ENCODE data around the gene STRN3.
"Not testable (repeated sequence)": the region's sequence is repeated elsewhere in the genome, so short reads cannot be mapped to it uniquely, and the experiment has no call there.

Gene STRN3

GRCh38 chr14:31051023-31051422 is 24.8 kb upstream of the STRN3 start:
- Mint-ChIP-seq H3K4me1 (ENCODE audit: low read depth) (peaks cover 14% of the 10 kb centered on the region), H3K27ac (peak overlapping the region; percentile 24), H3K36me3 (ENCODE audit: low read depth) (no peaks in the 10 kb centered on the region), H3K4me3 (no peak overlapping the region), H3K27me3 (no peaks in the 10 kb centered on the region), H3K9me3 (no peaks in the 10 kb centered on the region)
- intact Hi-C loops (cut with micrococcal nuclease) = no loop called here

DNA sequence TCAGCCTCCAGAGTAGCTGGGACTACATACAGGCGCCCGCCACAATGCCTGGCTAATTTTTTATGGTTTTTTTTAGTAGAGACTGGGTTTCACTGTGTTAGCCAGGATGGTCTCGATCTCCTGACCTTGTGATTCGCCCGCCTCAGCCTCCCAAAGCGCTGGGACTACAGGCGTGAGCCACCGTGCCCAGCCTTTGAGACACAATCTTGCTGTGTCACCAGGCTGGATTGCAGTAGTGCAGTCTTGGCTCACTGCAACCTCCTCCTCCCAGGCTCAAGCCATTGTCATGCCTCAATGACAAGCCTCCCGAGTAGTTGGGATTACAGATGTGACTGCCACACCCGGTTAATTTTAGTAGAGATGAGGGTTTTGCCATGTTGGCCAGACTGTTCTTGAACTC is 21.3 kb upstream of the STRN3 start:
- no peaks in the 10 kb centered on the region for H3K36me3 Mint-ChIP-seq (ENCODE audit: low read depth)
- H3K27ac Mint-ChIP-seq = peak overlapping the region; percentile 2
- no peak overlapping the region for H3K4me3 Mint-ChIP-seq
- H3K9me3 Mint-ChIP-seq = no peaks in the 10 kb centered on the region
- H3K27me3 Mint-ChIP-seq = no peaks in the 10 kb centered on the region
- peaks cover 14% of the 10 kb centered on the region for H3K4me1 Mint-ChIP-seq (ENCODE audit: low read depth)
- intact Hi-C loops (cut with micrococcal nuclease) = no loop called here

DNA sequence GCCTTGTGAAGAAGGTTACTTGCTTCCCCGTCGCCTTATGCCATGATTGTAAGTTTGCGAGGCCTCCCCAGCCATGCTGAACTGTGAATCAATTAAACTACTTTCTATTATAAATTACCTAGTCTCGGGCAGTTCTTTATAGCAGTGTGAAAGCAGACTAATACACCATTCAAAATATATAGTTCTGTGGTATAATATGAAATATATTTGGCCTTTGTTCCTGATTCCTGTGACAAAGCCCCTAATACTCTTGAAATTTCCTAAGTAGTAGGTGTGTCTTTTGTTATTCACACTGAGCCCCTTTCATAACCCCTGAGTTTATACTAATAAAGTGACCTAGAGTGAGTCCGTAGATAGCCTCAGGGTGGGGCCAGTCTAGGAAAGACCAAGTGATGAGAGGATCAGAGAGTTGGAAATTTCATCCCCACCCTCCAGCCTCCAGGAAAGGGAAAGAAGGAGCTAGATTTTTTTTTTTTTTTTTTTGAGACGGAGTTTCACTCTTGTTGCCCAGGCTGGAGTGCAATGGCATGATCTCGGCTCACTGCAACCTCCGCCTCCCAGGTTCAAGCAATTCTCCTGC is 19.4 kb upstream of the STRN3 start:
- Mint-ChIP-seq H3K27me3 (no peaks in the 10 kb centered on the region), H3K4me3 (no peak overlapping the region), H3K9me3 (no peaks in the 10 kb centered on the region), H3K36me3 (ENCODE audit: low read depth) (no peaks in the 10 kb centered on the region), H3K27ac (no peak overlapping the region), H3K4me1 (ENCODE audit: low read depth) (peaks cover 14% of the 10 kb centered on the region)
- intact Hi-C loops (cut with micrococcal nuclease) = no loop called here

- no peak overlapping the region for H3K4me3 Mint-ChIP-seq
- H3K27ac Mint-ChIP-seq = no peak overlapping the region
- H3K36me3 Mint-ChIP-seq (ENCODE audit: low read depth) = no peaks in the 10 kb centered on the region
- no peaks in the 10 kb centered on the region for H3K9me3 Mint-ChIP-seq
- H3K27me3 Mint-ChIP-seq = no peaks in the 10 kb centered on the region
- intact Hi-C loops (cut with micrococcal nuclease) = no loop called here
- peaks cover 9% of the 10 kb centered on the region for H3K4me1 Mint-ChIP-seq (ENCODE audit: low read depth)
Measured at GRCh38 chr14:31043379-31043778, 17.2 kb upstream of the STRN3 start.

GRCh38 chr14:31042893-31043292 is 16.7 kb upstream of the STRN3 start:
- intact Hi-C loops (cut with micrococcal nuclease); H3K27ac Mint-ChIP-seq; H3K27me3 Mint-ChIP-seq: not testable (repeated sequence)

DNA sequence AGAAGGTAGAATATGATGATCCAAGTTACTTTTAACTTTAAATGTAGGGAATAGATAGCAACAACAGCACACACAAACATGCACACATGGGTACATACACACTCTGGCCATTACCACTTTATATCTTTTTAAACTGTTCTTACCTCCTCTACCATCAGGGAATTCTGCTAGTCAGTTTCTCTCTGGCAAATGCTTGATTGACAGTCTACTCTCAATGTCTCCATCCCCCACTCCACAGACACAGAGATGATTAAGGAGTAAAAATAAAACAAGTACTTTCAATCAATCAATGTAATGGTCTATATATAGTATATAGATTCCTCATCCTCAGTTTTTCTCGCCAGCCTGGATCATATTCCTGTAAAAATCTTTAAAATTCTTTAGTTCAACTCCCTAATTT is 16.1 kb upstream of the STRN3 start:
- H3K27ac Mint-ChIP-seq = no peak overlapping the region
- H3K4me3 Mint-ChIP-seq = no peak overlapping the region
- no peaks in the 10 kb centered on the region for H3K27me3 Mint-ChIP-seq
- peaks cover 1% of the 10 kb centered on the region for H3K36me3 Mint-ChIP-seq (ENCODE audit: low read depth)
- peaks cover 5% of the 10 kb centered on the region for H3K4me1 Mint-ChIP-seq (ENCODE audit: low read depth)
- no peaks in the 10 kb centered on the region for H3K9me3 Mint-ChIP-seq
- intact Hi-C loops (cut with micrococcal nuclease) = no loop called here

More at GRCh38 chr14:31042893-31043292, 16.7 kb upstream of the STRN3 start:
- H3K36me3 Mint-ChIP-seq (ENCODE audit: low read depth); H3K4me3 Mint-ChIP-seq; H3K4me1 Mint-ChIP-seq (ENCODE audit: low read depth); H3K9me3 Mint-ChIP-seq: not testable (repeated sequence)

DNA sequence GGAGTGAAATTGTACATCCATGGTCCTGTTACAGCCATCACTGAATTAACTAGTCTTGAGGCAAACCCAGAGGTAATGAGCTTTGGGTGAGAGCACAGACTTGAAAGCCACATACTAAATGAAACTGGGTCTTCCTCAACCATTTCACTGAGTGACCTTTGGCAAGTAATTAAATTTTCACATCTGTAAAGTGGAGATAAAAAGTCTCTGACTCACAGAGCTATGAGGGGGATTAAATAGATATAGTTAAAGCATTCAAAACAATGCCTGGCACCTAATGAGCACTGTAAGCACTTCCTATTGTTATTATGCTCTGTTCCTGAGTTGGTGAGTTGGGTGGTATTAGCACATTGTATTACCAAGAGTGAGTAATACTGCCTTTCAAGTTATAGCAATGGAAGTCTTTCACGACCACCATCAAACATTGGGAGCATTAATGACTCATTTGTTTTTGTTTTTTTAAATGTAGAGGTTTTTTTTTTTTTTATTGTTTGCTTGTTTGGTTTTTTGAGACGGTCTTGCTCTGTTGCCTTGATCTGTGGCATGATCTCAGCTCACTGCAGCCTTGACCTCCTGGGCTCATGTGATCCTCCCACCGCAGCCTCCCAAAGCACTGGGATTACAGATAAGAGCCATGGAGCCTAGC is 12.5 kb upstream of the STRN3 start:
- intact Hi-C loops (cut with micrococcal nuclease) = no loop called here
- Mint-ChIP-seq H3K9me3 (no peaks in the 10 kb centered on the region), H3K36me3 (ENCODE audit: low read depth) (peaks cover 6% of the 10 kb centered on the region), H3K27ac (no peak overlapping the region), H3K4me3 (no peak overlapping the region), H3K4me1 (ENCODE audit: low read depth) (no peaks in the 10 kb centered on the region), H3K27me3 (no peaks in the 10 kb centered on the region)

GRCh38 chr14:31037709-31038221 is 11.6 kb upstream of the STRN3 start:
- Mint-ChIP-seq H3K27ac (no peak overlapping the region), H3K27me3 (no peaks in the 10 kb centered on the region), H3K4me3 (no peak overlapping the region), H3K9me3 (no peaks in the 10 kb centered on the region), H3K36me3 (ENCODE audit: low read depth) (peaks cover 6% of the 10 kb centered on the region), H3K4me1 (ENCODE audit: low read depth) (no peaks in the 10 kb centered on the region)
- intact Hi-C loops (cut with micrococcal nuclease) = no loop called here

DNA sequence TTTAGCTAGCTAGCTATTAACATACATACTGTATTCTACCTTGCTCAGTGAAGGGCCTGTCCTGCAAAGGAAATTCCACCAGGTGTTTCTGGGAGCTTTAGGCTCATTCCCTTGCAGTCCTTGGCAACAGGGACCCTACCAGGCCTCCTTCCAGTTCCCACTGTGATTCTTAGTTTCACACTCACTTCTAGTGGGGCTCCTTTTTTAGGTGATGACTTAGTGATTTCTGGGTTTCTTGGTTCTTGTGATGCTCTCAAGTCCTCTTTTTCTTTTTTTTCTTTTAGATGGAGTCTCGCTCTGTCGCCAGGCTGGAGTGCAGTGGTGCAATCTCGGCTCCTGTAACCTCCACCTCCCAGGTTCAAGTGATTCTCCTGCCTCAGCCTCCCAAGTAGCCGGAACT is 10.4 kb upstream of the STRN3 start:
- intact Hi-C loops (cut with micrococcal nuclease) = no loop called here
- Mint-ChIP-seq H3K4me3 (no peak overlapping the region), H3K36me3 (ENCODE audit: low read depth) (peaks cover 6% of the 10 kb centered on the region), H3K9me3 (no peaks in the 10 kb centered on the region), H3K27ac (no peak overlapping the region), H3K4me1 (ENCODE audit: low read depth) (peaks cover 4% of the 10 kb centered on the region), H3K27me3 (no peaks in the 10 kb centered on the region)

DNA sequence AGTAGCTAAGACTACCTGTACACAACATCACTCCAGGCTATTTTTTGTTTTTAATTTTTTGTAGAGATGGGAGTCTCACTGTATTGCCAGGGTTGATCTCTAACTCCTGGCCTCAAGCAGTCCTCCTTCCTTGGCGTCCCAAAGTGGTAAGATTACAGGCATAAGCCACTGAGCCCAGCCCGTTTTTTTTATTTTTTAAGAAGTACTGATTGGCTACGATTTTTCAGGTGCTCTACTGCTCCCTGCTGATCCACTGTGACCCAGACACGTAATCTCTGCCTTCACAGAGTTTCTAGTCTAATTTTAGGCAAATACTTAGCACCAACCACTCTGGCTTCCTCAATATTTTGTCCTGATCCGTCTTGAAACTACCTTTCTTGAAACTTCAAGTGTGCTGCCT is 4.3 kb upstream of the STRN3 start:
- Mint-ChIP-seq H3K4me1 (ENCODE audit: low read depth) (peaks cover 23% of the 10 kb centered on the region), H3K27me3 (no peaks in the 10 kb centered on the region), H3K27ac (no peak overlapping the region), H3K36me3 (ENCODE audit: low read depth) (peaks cover 11% of the 10 kb centered on the region), H3K4me3 (no peak overlapping the region), H3K9me3 (no peaks in the 10 kb centered on the region)
- intact Hi-C loops (cut with micrococcal nuclease) = no loop called here

- intact Hi-C loops (cut with micrococcal nuclease) = loop anchor here (5.0 kb wide), 2 partner anchors 38 to 168 kb away; no protein-coding TSS in a partner anchor
- Mint-ChIP-seq H3K36me3 (ENCODE audit: low read depth) (peaks cover 18% of the 10 kb centered on the region), H3K9me3 (no peaks in the 10 kb centered on the region), H3K4me3 (no peak overlapping the region), H3K4me1 (ENCODE audit: low read depth) (peaks cover 33% of the 10 kb centered on the region), H3K27me3 (no peaks in the 10 kb centered on the region), H3K27ac (peak overlapping the region; percentile 46)
Measured at GRCh38 chr14:31029016-31029970, 3.1 kb upstream of the STRN3 start.

DNA sequence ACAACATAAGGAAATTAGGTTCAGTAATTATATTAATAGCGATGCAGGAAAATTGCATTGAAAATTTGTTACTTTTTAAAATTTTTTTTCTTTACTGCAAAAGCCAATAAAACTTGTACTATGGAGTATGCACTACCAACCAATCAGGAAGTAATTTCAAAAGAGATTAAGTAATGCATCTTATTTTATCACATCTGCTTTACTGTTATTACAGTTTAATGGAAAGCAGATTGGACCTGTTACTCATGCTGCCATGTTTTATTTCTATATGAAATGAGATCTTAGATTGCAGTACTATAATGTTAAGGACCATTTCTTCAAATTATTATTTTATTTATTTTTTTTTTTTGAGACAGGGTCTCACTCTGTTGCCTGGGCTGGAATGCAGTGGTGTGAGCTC is 1.7 kb upstream of the STRN3 start:
- no peak overlapping the region for H3K27ac Mint-ChIP-seq
- peaks cover 41% of the 10 kb centered on the region for H3K4me1 Mint-ChIP-seq (ENCODE audit: low read depth)
- H3K27me3 Mint-ChIP-seq = no peaks in the 10 kb centered on the region
- peaks cover 18% of the 10 kb centered on the region for H3K36me3 Mint-ChIP-seq (ENCODE audit: low read depth)
- intact Hi-C loops (cut with micrococcal nuclease) = loop anchor here (5.0 kb wide), 2 partner anchors 39 to 169 kb away; no protein-coding TSS in a partner anchor
- no peaks in the 10 kb centered on the region for H3K9me3 Mint-ChIP-seq
- no peak overlapping the region for H3K4me3 Mint-ChIP-seq

DNA sequence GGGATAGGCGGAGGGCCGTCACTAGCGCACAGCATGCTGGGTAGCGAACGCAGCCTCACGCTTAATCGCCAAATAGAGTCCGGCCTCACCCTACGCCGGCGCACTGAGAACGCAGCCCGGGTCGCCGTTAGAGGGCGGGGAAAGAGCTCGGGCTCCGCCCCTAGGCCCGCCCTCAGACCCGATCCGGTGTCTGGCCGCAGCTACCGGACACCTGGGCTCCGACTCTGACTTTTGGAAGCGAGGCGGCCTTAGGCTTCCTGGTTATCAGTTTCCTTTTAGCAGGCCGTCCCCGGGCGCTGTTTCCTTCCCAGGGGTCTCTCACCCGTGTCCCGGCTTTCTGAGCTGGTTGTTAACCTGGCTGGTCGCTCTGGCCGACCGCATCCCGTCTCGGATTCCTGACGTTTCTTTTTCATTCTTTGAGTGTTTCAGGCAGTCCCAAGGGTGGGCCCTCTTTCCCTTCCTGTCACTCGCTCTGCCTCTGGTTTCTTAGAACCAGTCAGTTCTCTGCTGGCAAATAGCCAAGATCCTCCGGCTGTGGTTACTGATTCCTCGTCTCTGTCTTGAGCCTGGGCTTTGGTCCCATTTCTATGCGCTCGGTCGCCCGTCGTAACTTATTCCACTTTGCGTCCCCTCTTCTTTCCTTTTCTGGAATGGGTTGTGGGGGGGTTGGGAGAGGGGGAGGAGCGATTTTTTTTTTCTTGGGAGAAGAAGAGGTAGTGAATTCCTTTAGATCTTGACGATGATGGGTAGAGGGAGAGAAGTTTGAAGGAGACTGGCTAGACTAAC is 464 bp upstream of the STRN3 start:
- Mint-ChIP-seq H3K27me3 (no peaks in the 10 kb centered on the region), H3K4me3 (peak overlapping the region; percentile 94), H3K4me1 (ENCODE audit: low read depth) (peaks cover 41% of the 10 kb centered on the region), H3K27ac (peak overlapping the region; percentile 98), H3K36me3 (ENCODE audit: low read depth) (peaks cover 22% of the 10 kb centered on the region), H3K9me3 (no peaks in the 10 kb centered on the region)
- intact Hi-C loops (cut with micrococcal nuclease) = loop anchor here (5.0 kb wide), 2 partner anchors 41 to 171 kb away; no protein-coding TSS in a partner anchor
